SW480 (cell line): ENCODE results near the gene SIM2.
A peak's percentile ranks its signal among the peaks of the same experiment; 100 is the strongest.

Experiments used
- DNase-seq: peaks from one replicate; pipeline ENCODE4 v3.0.0-alpha.2; 2016; ENCODE audit warnings: low spot score

SIM2 gene

DNA sequence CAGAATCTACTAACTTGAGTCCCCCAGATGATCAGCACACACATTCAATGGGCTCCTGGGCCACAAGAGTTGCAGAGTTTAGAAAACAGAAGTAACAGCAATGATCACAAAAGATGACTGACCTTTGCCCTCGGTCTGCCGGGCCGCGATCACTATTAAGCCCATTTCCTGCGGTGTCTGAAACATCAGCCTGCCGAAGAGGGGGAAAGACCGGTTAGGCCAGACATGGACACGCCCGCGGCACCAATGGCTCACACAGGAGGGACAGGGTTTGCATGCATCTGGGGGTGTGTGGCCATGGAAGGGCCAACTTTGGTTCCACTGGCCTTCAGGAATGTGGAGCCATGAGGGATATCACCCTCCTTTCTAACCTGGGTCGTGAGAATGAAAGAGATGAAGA lies 68.2 kb downstream of the SIM2 start:
- no peak for DNase-seq

- no peak for DNase-seq
These were observed 69.6 kb downstream of the SIM2 start for GRCh38 chr21:36768496-36768895.

GRCh38 chr21:36769051-36769839 lies 70.3 kb downstream of the SIM2 start:
- DNase-seq, result no peak

DNA sequence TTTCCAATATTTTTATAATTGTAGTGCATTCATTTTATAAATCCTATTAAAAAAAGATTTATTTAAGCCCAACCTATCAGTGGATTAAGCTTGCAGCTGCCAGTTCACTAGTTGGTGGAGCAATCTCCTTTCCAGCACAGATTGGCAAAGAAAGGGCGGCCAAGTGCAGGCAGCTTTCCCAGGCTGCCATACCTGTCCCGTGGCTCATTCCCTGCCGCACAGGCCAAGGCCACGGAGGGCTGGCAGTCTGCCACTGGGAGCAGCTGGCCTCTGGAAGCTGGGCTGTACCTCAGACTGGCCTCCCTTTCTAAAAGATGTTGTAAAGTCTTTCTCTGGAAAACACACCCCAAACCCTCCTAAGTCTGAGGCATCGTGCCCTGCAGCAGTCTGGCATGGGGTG lies 74.2 kb downstream of the SIM2 start:
- no peak for DNase-seq

DNA sequence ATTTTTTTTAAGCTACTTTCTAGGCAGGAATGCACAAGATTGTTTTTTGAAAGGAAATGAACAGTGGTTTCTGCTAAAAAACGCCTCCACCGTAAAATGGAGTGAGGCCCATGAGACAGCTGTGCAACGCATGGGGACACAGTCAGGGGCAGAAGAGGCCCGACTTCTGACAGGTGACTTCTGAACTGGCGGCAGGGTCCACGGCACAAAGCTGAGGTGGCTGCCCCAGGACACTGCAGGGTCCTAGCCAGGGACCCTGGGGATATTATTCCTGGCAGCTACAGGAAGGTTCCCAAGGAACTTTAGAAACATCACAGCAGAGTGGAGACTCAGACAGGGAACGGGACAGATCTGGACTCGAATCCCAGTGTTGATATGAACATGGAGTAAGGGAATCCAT lies 75.1 kb downstream of the SIM2 start:
- no peak for DNase-seq

DNA sequence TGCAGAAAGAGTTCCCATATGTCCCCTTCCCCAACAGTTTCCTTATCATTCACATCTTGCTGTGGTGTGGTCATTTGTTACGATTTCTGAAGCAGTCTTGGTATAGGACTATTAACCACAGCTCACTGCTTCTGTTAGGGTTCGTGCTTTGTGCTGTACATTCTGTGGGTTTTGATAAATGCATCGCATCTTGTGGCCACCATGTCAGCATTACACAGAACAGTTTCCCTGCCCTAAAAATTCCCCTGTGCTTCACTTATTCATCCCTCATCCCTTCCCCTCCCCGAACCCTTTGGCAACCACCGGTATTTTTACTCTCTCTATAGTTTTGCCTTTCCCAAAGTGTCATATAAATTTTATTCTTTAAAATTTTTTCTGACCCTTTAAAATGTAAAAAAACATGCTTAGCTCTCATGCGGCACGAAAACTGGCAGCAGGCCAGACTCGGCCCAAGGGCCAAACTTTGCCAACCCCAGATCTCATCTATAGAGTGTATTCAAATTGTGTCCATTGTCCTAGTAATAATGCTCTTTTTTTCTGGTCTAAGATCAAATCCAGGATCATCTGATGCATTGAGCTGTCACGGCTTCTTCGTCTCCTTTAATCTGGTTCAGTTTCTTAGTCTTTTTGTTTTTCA lies 78.2 kb downstream of the SIM2 start:
- DNase-seq, result no peak

GRCh38 chr21:36780861-36781260 lies 81.9 kb downstream of the SIM2 start:
- no peak for DNase-seq

- peak; percentile 26 for DNase-seq
These were observed 84.9 kb downstream of the SIM2 start for GRCh38 chr21:36783612-36784374.

- DNase-seq, result no peak
These were observed 86.0 kb downstream of the SIM2 start for GRCh38 chr21:36784947-36785346.

DNA sequence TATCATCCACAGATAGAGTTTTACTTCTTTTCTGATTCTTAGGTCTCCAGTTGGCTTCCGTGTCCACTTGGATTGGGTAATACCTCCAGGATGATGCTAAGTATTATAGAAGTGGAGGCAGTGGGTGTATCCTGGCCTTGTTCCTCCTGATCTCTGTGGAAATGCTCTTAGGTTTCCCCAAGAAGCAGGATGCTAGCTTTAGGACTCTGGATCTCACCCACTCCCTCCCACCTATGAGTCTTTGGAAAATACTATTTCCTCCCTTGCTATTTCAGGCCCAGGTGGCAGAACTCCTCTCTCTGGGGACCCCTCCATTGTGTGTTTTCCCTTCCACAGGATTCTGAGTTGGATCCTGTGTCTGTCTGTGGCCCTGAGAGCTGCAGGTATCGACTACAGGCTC lies 86.7 kb downstream of the SIM2 start:
- DNase-seq, result no peak

- DNase-seq, result no peak
These were observed 87.3 kb downstream of the SIM2 start for GRCh38 chr21:36786186-36786585.

- peak; percentile 89 for DNase-seq
These were observed 89.3 kb downstream of the SIM2 start for GRCh38 chr21:36788120-36788638.

DNA sequence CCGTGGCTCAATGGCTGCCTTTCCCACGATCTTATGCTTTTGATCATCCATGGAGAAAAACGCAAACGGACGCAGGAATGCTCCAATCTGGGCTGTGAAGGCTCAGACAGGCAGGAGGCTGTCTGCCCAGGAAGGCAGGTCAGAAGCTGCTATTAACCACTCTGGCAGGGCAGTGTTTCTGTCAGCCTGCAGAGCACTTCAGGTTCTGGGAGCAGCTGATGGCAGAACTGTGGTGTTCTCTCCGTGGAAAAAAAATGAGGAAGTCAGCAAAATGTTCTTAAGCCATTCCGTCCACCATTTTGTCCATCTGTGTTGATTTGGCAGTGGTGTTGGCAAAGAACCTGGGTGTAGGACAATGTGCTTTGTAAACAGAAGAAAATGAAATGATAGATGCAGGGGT lies 91.7 kb downstream of the SIM2 start:
- no peak for DNase-seq

- DNase-seq, result no peak
These were observed 92.3 kb downstream of the SIM2 start for GRCh38 chr21:36791180-36791579.

- no peak for DNase-seq
These were observed 93.0 kb downstream of the SIM2 start for GRCh38 chr21:36791695-36792470.

- peak; percentile 16 for DNase-seq
These were observed 93.6 kb downstream of the SIM2 start for GRCh38 chr21:36792505-36792967.

DNA sequence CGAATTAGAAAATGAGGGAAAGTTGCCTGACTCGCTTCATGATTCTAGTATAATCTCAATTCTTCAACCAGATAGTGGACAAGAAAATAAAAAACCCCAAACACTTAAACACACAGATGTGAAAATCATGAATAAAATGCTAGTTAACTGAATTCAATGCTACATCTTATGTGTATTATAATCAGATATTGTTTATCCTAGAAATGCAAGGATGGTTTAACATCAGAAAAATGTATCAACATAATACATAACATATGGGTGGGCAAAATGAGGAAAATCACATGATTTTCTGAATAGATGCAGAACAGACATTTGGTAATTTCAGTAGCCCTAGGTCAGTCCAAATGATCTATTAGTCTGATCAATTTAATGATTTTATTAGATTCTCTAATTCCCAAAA lies 97.2 kb downstream of the SIM2 start:
- DNase-seq, result no peak

DNA sequence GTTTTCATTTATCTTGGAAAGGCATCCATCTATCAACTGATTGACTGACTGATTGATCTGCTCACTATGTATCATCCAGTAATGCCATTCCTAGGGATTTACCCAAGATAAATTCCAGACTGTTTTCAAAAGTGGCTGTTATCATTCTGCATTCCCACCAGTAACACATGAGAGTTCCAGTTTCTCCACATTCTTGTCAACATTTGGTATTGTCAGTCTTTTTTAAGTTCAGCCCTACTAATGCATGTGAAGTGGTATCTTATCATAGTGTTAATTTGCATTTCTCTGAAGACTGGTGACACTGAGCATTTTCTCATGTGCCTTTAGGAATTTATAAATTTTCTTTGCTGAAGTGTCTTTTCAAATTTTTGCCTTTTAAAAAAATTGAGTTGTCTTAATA lies 99.6 kb downstream of the SIM2 start:
- DNase-seq, result no peak
